H9 (cell line): ENCODE measurements around the gene GYG2. TPM values are rescaled to one million over a fixed set of nuclear protein-coding genes. Genes with fewer than 3 reads are reported as not detected.

Experiments used
- DNase-seq: peaks from one replicate; pipeline ENCODE4 v3.0.0-alpha.2; 2017
- H2AFZ ChIP-seq: one replicate; pipeline ENCODE4 v1.6.1; 2013; ENCODE audit warnings: mild to moderate bottlenecking, low read length, control low read depth, moderate library complexity
- H2AK5ac ChIP-seq: 2 replicates; pipeline ENCODE4 v1.6.1; 2013; ENCODE audit warnings: low read length, control low read depth, mixed read lengths; ENCODE audit not compliant: insufficient read length
- H2BK120ac ChIP-seq: one replicate; pipeline ENCODE4 v1.6.1; 2013; ENCODE audit warnings: low read depth, mild to moderate bottlenecking, low read length, control low read depth, inconsistent platforms; ENCODE audit not compliant: poor library complexity, severe bottlenecking
- H2BK12ac ChIP-seq: 2 replicates; pipeline ENCODE4 v1.6.1; 2013; ENCODE audit warnings: low read length, control low read depth, mixed read lengths, low read depth; ENCODE audit not compliant: insufficient read length
- H2BK15ac ChIP-seq: 2 replicates; pipeline ENCODE4 v1.6.1; 2013; ENCODE audit warnings: low read depth, low read length, control low read depth
- H2BK20ac ChIP-seq: one replicate; pipeline ENCODE4 v1.6.1; 2013; ENCODE audit warnings: low read depth, mild to moderate bottlenecking, low read length, control low read depth, inconsistent platforms; ENCODE audit not compliant: poor library complexity, severe bottlenecking
- H2BK5ac ChIP-seq: 2 replicates; pipeline ENCODE4 v1.6.1; 2013; ENCODE audit warnings: low read length, control low read depth, mixed read lengths; ENCODE audit not compliant: insufficient read length
- H3K14ac ChIP-seq: 2 replicates; pipeline ENCODE4 v1.6.1; 2013; ENCODE audit warnings: low read length, control low read depth; ENCODE audit not compliant: insufficient read depth
- H3K18ac ChIP-seq: 2 replicates; pipeline ENCODE4 v1.6.1; 2013; ENCODE audit warnings: low read depth, mild to moderate bottlenecking, mixed read lengths, low read length, control low read depth; ENCODE audit not compliant: insufficient read length
- H3K23ac ChIP-seq: 2 replicates; pipeline ENCODE4 v1.6.1; 2013; ENCODE audit warnings: low read length, control low read depth, mixed read lengths, low read depth; ENCODE audit not compliant: insufficient read length
- H3K23me2 ChIP-seq: 2 replicates; pipeline ENCODE4 v1.6.1; 2013; ENCODE audit warnings: low read depth, mild to moderate bottlenecking, mixed read lengths, low read length, control low read depth; ENCODE audit not compliant: insufficient read length, poor library complexity, severe bottlenecking
- H3K27ac ChIP-seq: 2 replicates; pipeline ENCODE4 v1.5.1; 2013; ENCODE audit warnings: low read length, control low read depth, mixed read lengths, low read depth; ENCODE audit not compliant: insufficient read length
- H3K27me3 ChIP-seq: 2 replicates; pipeline ENCODE4 v1.6.1; 2013; ENCODE audit warnings: low read length, control low read depth, inconsistent platforms; ENCODE audit not compliant: insufficient read depth
- H3K4ac ChIP-seq: 2 replicates; pipeline ENCODE4 v1.6.1; 2013; ENCODE audit warnings: low read depth, mild to moderate bottlenecking, control low read depth, inconsistent platforms, low read length, moderate library complexity
- H3K4me1 ChIP-seq: 2 replicates; pipeline ENCODE4 v1.6.1; 2013; ENCODE audit warnings: low read length, control low read depth, inconsistent platforms; ENCODE audit not compliant: insufficient read depth
- H3K4me2 ChIP-seq: 2 replicates; pipeline ENCODE4 v1.6.1; 2013; ENCODE audit warnings: low read length, control low read depth, mixed read lengths; ENCODE audit not compliant: insufficient read length, insufficient read depth
- H3K56ac ChIP-seq: 2 replicates; pipeline ENCODE4 v1.6.1; 2013; ENCODE audit warnings: low read depth, mild to moderate bottlenecking, mixed read lengths, low read length, control low read depth; ENCODE audit not compliant: insufficient read length
- H3K79me1 ChIP-seq: 2 replicates; pipeline ENCODE4 v1.6.1; 2013; ENCODE audit warnings: low read depth, mild to moderate bottlenecking, moderate library complexity, low read length, control low read depth, inconsistent platforms; ENCODE audit not compliant: insufficient read depth, poor library complexity, severe bottlenecking
- H3K79me2 ChIP-seq: 2 replicates; pipeline ENCODE4 v1.6.1; 2013; ENCODE audit warnings: low read length, control low read depth, inconsistent platforms; ENCODE audit not compliant: insufficient read depth
- H3K9ac ChIP-seq: 2 replicates; pipeline ENCODE4 v1.6.1; 2013; ENCODE audit warnings: low read length, control low read depth, mixed read lengths; ENCODE audit not compliant: insufficient read length; ENCODE audit errors: extremely low read depth
- H3K9me3 ChIP-seq: one replicate; pipeline ENCODE4 v1.6.1; 2013; ENCODE audit warnings: low read depth, low read length, inconsistent platforms; ENCODE audit not compliant: control insufficient read depth
- H3T11ph ChIP-seq: one replicate; pipeline ENCODE4 v1.6.1; 2013; ENCODE audit warnings: mild to moderate bottlenecking, low read length, control low read depth, inconsistent platforms
- H4K20me1 ChIP-seq: one replicate; pipeline ENCODE4 v1.6.1; 2013; ENCODE audit not compliant: control insufficient read depth, insufficient read length, insufficient read depth
- H4K5ac ChIP-seq: 2 replicates; pipeline ENCODE4 v1.6.1; 2013; ENCODE audit warnings: low read depth, mild to moderate bottlenecking, mixed read lengths, low read length, control low read depth; ENCODE audit not compliant: insufficient read length
- H4K8ac ChIP-seq: replicated peaks from 2 replicates; pipeline ENCODE4 v1.6.1; 2013; ENCODE audit warnings: low read length, control low read depth, mixed read lengths, low read depth; ENCODE audit not compliant: insufficient read length
- H4K91ac ChIP-seq: 2 replicates; pipeline ENCODE4 v1.6.1; 2013; ENCODE audit warnings: low read depth, mild to moderate bottlenecking, moderate library complexity, mixed read lengths, low read length, control low read depth; ENCODE audit not compliant: insufficient read length
- H3K27ac Mint-ChIP-seq, 3 experiments: 2 replicates in 2 of 3; 3 replicates in 1 of 3; pipeline ENCODE4 v1.8.0; 2020 to 2021; ENCODE audit warnings: mixed read lengths in 3 of 3, mild to moderate bottlenecking in 1 of 3, moderate library complexity in 1 of 3
- H3K27me3 Mint-ChIP-seq: 2 replicates; pipeline ENCODE4 v1.8.0; 2021; ENCODE audit warnings: low read depth, mild to moderate bottlenecking, moderate library complexity, mixed read lengths
- H3K36me3 Mint-ChIP-seq, 3 experiments: 2 replicates in 2 of 3; 3 replicates in 1 of 3; pipeline ENCODE4 v1.8.0; 2020 to 2021; ENCODE audit warnings: low read depth in 3 of 3, mixed read lengths in 3 of 3; ENCODE audit not compliant: insufficient read depth in 1 of 3
- H3K4me1 Mint-ChIP-seq, 2 experiments: 2 replicates each; pipeline ENCODE4 v1.8.0; 2020; ENCODE audit warnings: mixed read lengths in 2 of 2
- H3K4me3 Mint-ChIP-seq, 2 experiments: 2 replicates in 1 of 2; 3 replicates in 1 of 2; pipeline ENCODE4 v1.8.0; 2020 to 2021; ENCODE audit warnings: mild to moderate bottlenecking in 2 of 2, mixed read lengths in 2 of 2, moderate library complexity in 1 of 2
- H3K9me3 Mint-ChIP-seq, 2 experiments: 2 replicates in 1 of 2; 3 replicates in 1 of 2; pipeline ENCODE4 v1.8.0; 2020; ENCODE audit warnings: mild to moderate bottlenecking in 2 of 2, mixed read lengths in 2 of 2, moderate library complexity in 1 of 2
- CTCF ChIP-seq: fragments of 200-600 bp; sonication (generic); conservative IDR thresholded peaks from 3 replicates; pipeline ENCODE4 v1.8.0; 2021; ENCODE audit warnings: antibody characterized with exemption, mild to moderate bottlenecking
- WGBS: extraction: QIAGEN DNeasy Blood & Tissue Kit; methylation state at CpG from one replicate; pipeline ENCODE4 v1.1.7; 2013; ENCODE audit warnings: missing lambda C conversion rate, low lambda C conversion rate, mixed read lengths; ENCODE audit not compliant: insufficient read length; ENCODE audit errors: extremely low coverage; 5-methylcytosine and 5-hydroxymethylcytosine counted together
- total RNA-seq: library from RNA; stranded (reverse); gene quantifications from 2 replicates; pipeline ENCODE4 v1.2.1, GENCODE V29; 2021

The GYG2 gene
- total RNA-seq, 1 experiment from 2014 or later: 95.9 TPM

DNA sequence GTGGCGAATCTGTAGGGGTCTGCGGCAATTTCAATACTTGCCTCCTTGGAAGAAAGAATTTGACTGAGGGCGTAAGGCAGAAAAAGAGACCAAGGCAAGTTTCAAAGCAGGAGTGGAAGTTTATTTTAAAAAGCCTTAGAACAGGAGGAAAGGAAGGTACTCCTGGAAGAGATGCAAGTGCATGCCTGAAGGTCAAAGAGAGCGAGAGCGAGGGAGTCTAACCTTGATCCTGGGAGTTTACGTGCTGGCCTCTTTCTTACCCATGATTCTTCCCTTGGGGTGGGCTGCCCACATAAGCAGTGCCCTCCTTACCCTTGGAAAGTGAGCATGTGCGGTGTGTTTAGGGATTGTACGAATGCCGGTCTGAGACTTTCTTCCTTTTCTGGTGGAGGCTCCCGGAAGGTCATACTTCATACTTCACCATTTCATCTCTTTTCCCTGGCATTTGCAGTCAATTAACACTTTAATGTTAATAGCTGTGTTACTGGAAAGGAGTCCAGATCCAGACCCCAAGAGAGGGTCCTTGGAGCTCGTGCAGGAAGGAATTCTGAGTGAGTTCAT, 60.4 kb downstream of the GYG2 start:
- H3K4me3 Mint-ChIP-seq: no peak overlapping the region
- Histone ChIP-seq H3K79me2 (no peaks in the 10 kb centered on the region), H4K5ac (no peak overlapping the region), H2AK5ac (no peak overlapping the region), H4K91ac (no peak overlapping the region), H4K20me1 (no peaks in the 10 kb centered on the region), H3K23ac (no peak overlapping the region), H3K9me3 (no peaks in the 10 kb centered on the region), H3K9ac (no peak overlapping the region), H3K23me2 (peaks cover 4% of the 10 kb centered on the region), H3K27me3 (no peaks in the 10 kb centered on the region), H3K4me2 (no peak overlapping the region), H3K56ac (no peak overlapping the region), H3T11ph (no peak overlapping the region), H4K8ac (no peak overlapping the region), H3K4ac (no peak overlapping the region), H2AFZ (no peak overlapping the region), H2BK20ac (no peak overlapping the region), H2BK12ac (no peak overlapping the region), H3K27ac (no peak overlapping the region), H2BK120ac (no peak overlapping the region), H3K4me1 (peaks cover 9% of the 10 kb centered on the region), H3K14ac (no peak overlapping the region), H3K18ac (peak overlapping the region; percentile 65), H2BK5ac (no peak overlapping the region), H3K79me1 (no peaks in the 10 kb centered on the region), H2BK15ac (no peak overlapping the region)
- no CpG with 5 or more reads among the region's 11 CpGs for WGBS
- no peaks in the 10 kb centered on the region for H3K27me3 Mint-ChIP-seq
- peak overlapping the region; percentile 18 to 66 (median 21); a peak in 6 of 7 replicates for H3K27ac Mint-ChIP-seq
- no peak for TF ChIP-seq CTCF
- peaks cover 9 to 19% (median 17%) of the 10 kb centered on the region in 3 experiments; a peak in 6 of 7 replicates for H3K36me3 Mint-ChIP-seq
- no peak for DNase-seq
- H3K9me3 Mint-ChIP-seq: no peaks in the 10 kb centered on the region
- peaks cover 44 to 47% of the 10 kb centered on the region in 2 experiments for H3K4me1 Mint-ChIP-seq
